Gastrocnemius medialis (tissue), 4 donors: Measurements from ENCODE around the gene KCNK17. TPM values are rescaled to one million over a fixed set of nuclear protein-coding genes. Genes with fewer than 3 reads are reported as not detected.

Source experiments
- ATAC-seq, 2 donors: fragments of 150-250 bp; one replicate each; pipeline ENCODE4 v1.9.1; 2016
- DNase-seq, 2 donors: peaks; one replicate each; pipeline ENCODE4 v3.0.0-alpha.2; 2019
- H3K27ac ChIP-seq, 4 donors: fragments of 200-600 bp; sonication (generic); 1 replicate in 1 of 4; 2 replicates in 3 of 4; pipeline ENCODE4 v1.5.1; 2016 to 2018; ENCODE audit warnings: mild to moderate bottlenecking in 2 of 4, moderate library complexity in 1 of 4
- H3K27me3 ChIP-seq, 3 donors: fragments of 200-600 bp; sonication (generic) in 2 of 3; 1 replicate in 1 of 3; 2 replicates in 2 of 3; pipeline versions ENCODE4 v1.5.1 to v1.6.0; 2016 to 2019; ENCODE audit warnings: mild to moderate bottlenecking in 1 of 3, moderate library complexity in 1 of 3
- H3K36me3 ChIP-seq, 2 donors: fragments of 200-600 bp; sonication (generic) in 1 of 2; one replicate each; pipeline ENCODE4 v1.5.1; 2017 to 2018
- H3K4me1 ChIP-seq, 2 donors: fragments of 200-600 bp; sonication (generic) in 1 of 2; one replicate each; pipeline ENCODE4 v1.5.1; 2016 to 2017; ENCODE audit warnings: mild to moderate bottlenecking in 2 of 2
- H3K4me3 ChIP-seq, 4 donors: fragments of 200-600 bp; sonication (generic) in 3 of 4; 1 replicate in 1 of 4; 2 replicates in 3 of 4; pipeline ENCODE4 v1.5.1; 2016 to 2019; ENCODE audit warnings: mild to moderate bottlenecking in 2 of 4
- H3K9me3 ChIP-seq, 3 donors: fragments of 200-600 bp; sonication (generic) in 2 of 3; 1 replicate in 1 of 3; 2 replicates in 2 of 3; pipeline ENCODE4 v1.5.1; 2016 to 2019
- CTCF ChIP-seq, 5 experiments: fragments of 450-650 bp in 3 of 5; fragments of 200-600 bp in 2 of 5; sonication (generic) in 2 of 5; IDR thresholded peaks in 4 of 5; conservative IDR thresholded peaks in 1 of 5; 1 replicate in 4 of 5; 2 replicates in 1 of 5; pipeline ENCODE4 v1.5.1; 2016 to 2019; ENCODE audit warnings: antibody characterized with exemption in 5 of 5, mild to moderate bottlenecking in 3 of 5, moderate library complexity in 3 of 5
- POLR2A ChIP-seq, 2 donors: fragments of 450-650 bp; IDR thresholded peaks; one replicate each; pipeline ENCODE4 v1.6.1; 2017; ENCODE audit warnings: antibody characterized with exemption in 2 of 2, mild to moderate bottlenecking in 2 of 2, moderate library complexity in 2 of 2
- in situ Hi-C, 4 donors: fragments of 200-750 bp; cut with MboI; loops; one replicate each; pipeline versions ENCODE4 v1.15.0 to v1.8.0; 2017; ENCODE audit warnings: low sequenced_read_pairs in 4 of 4
- intact Hi-C: fragments of 100-400 bp; cut with DNase I; formaldehyde crosslinking; loops from one replicate; pipeline ENCODE4 v1.15.1; 2023; ENCODE audit warnings: low total_unique reads
- total RNA-seq, 4 donors: library from RNA; depleted of rRNA; stranded (reverse); fragments of >200 nt; gene quantifications; one replicate each; pipeline versions ENCODE4 v1.1.0 to v1.2.3, GENCODE V29; 2016

KCNK17 gene
- total RNA-seq, 4 donors from 2014 or later, result not detected

GRCh38 chr6:39261751-39262150 lies 52.5 kb downstream of the KCNK17 start:
- no peak overlapping the region for H3K27ac ChIP-seq
- DNase-seq (no peak), ATAC-seq (no peak)
- TF ChIP-seq POLR2A (IDR thresholded peaks at IDR 0.05), result no peak
- no peak for TF ChIP-seq CTCF (IDR thresholded peaks at IDR 0.05 in 4 of 5, conservative IDR thresholded peaks at IDR 0.05 in 1 of 5)
- in situ Hi-C loops, result no loop called here
- H3K27me3 ChIP-seq, result no peaks in the 10 kb centered on the region
- intact Hi-C loops, result no loop called here
- no peaks in the 10 kb centered on the region for H3K36me3 ChIP-seq
- H3K4me3 ChIP-seq, result no peak overlapping the region
- no peaks in the 10 kb centered on the region for H3K4me1 ChIP-seq
- no peaks in the 10 kb centered on the region for H3K9me3 ChIP-seq

GRCh38 chr6:39260953-39261352 lies 53.3 kb downstream of the KCNK17 start:
- no peak for DNase-seq
- H3K9me3 ChIP-seq, result no peaks in the 10 kb centered on the region
- in situ Hi-C loops, result no loop called here
- H3K36me3 ChIP-seq, result no peaks in the 10 kb centered on the region
- no peak for TF ChIP-seq CTCF (IDR thresholded peaks at IDR 0.05 in 4 of 5, conservative IDR thresholded peaks at IDR 0.05 in 1 of 5)
- no peak for TF ChIP-seq POLR2A (IDR thresholded peaks at IDR 0.05)
- intact Hi-C loops, result no loop called here
- H3K4me1 ChIP-seq, result no peaks in the 10 kb centered on the region
- ATAC-seq, result no peak
- no peaks in the 10 kb centered on the region for H3K27me3 ChIP-seq
- no peak overlapping the region for H3K4me3 ChIP-seq
- no peak overlapping the region for H3K27ac ChIP-seq

GRCh38 chr6:39260456-39260855 lies 53.8 kb downstream of the KCNK17 start:
- in situ Hi-C loops, result no loop called here
- Histone ChIP-seq H3K4me1 (no peaks in the 10 kb centered on the region), H3K27ac (no peak overlapping the region), H3K36me3 (no peaks in the 10 kb centered on the region), H3K4me3 (no peak overlapping the region), H3K27me3 (no peaks in the 10 kb centered on the region), H3K9me3 (no peaks in the 10 kb centered on the region)
- intact Hi-C loops, result no loop called here
- TF ChIP-seq CTCF (IDR thresholded peaks at IDR 0.05 in 4 of 5, conservative IDR thresholded peaks at IDR 0.05 in 1 of 5), result no peak
- no peak for TF ChIP-seq POLR2A (IDR thresholded peaks at IDR 0.05)
- no peak for DNase-seq
- no peak for ATAC-seq

GRCh38 chr6:39256294-39256940 lies 57.8 kb downstream of the KCNK17 start:
- Histone ChIP-seq H3K4me1 (no peaks in the 10 kb centered on the region), H3K4me3 (no peak overlapping the region), H3K27ac (no peak overlapping the region), H3K27me3 (no peaks in the 10 kb centered on the region), H3K36me3 (no peaks in the 10 kb centered on the region), H3K9me3 (no peaks in the 10 kb centered on the region)
- DNase-seq (no peak), ATAC-seq (no peak)
- no peak for TF ChIP-seq POLR2A (IDR thresholded peaks at IDR 0.05)
- TF ChIP-seq CTCF (IDR thresholded peaks at IDR 0.05 in 4 of 5, conservative IDR thresholded peaks at IDR 0.05 in 1 of 5), result no peak
- in situ Hi-C loops, result no loop called here
- intact Hi-C loops, result no loop called here

- no peak overlapping the region for H3K4me3 ChIP-seq
- no peaks in the 10 kb centered on the region for H3K36me3 ChIP-seq
- DNase-seq, result no peak
- H3K9me3 ChIP-seq, result no peaks in the 10 kb centered on the region
- no peaks in the 10 kb centered on the region for H3K27me3 ChIP-seq
- in situ Hi-C loops, result no loop called here
- H3K27ac ChIP-seq, result no peak overlapping the region
- no peaks in the 10 kb centered on the region for H3K4me1 ChIP-seq
- no peak for TF ChIP-seq POLR2A (IDR thresholded peaks at IDR 0.05)
- no peak for TF ChIP-seq CTCF (IDR thresholded peaks at IDR 0.05 in 4 of 5, conservative IDR thresholded peaks at IDR 0.05 in 1 of 5)
- intact Hi-C loops, result no loop called here
- ATAC-seq, result no peak
These were observed 59.2 kb downstream of the KCNK17 start for GRCh38 chr6:39254999-39255535.
